Tibial nerve (tissue), 4 donors: ENCODE results near the gene LPAR1.

ENCODE experiments used
- CTCF ChIP-seq, 5 experiments: fragments of 200-600 bp in 3 of 5; fragments of 450-650 bp in 2 of 5; sonication (generic) in 3 of 5; IDR thresholded peaks; one replicate each; pipeline ENCODE4 v1.5.1; 2016 to 2019; ENCODE audit warnings: antibody characterized with exemption in 5 of 5, mild to moderate bottlenecking in 3 of 5, moderate library complexity in 2 of 5
- EP300 ChIP-seq, 2 donors: sonication (generic); formaldehyde crosslinking; IDR thresholded peaks; one replicate each; pipeline ENCODE4 v1.6.1; 2017; ENCODE audit warnings: antibody characterized with exemption in 2 of 2, mild to moderate bottlenecking in 1 of 2
- POLR2A ChIP-seq, 2 donors: fragments of 450-650 bp; IDR thresholded peaks; one replicate each; pipeline ENCODE4 v1.6.1; 2017; ENCODE audit warnings: antibody characterized with exemption in 2 of 2, mild to moderate bottlenecking in 2 of 2, moderate library complexity in 2 of 2

GRCh38 chr9:111013707-111014106 lies 24.6 kb downstream of the LPAR1 start:
- no peak for TF ChIP-seq CTCF (IDR thresholded peaks at IDR 0.05)
- no peak for TF ChIP-seq POLR2A (IDR thresholded peaks at IDR 0.05)
- no peak for TF ChIP-seq EP300 (IDR thresholded peaks at IDR 0.05)
